HepG2 (cell line): ENCODE results near the gene RMRP. TPM values are rescaled to one million over a fixed set of nuclear protein-coding genes. Genes with fewer than 3 reads are reported as not detected.

Experiments
- ARHGAP35 ChIP-seq: sonication (generic); formaldehyde crosslinking; IDR thresholded peaks from 2 replicates; pipeline ENCODE4 v1.9.0; 2022; ENCODE audit warnings: mild to moderate bottlenecking, inconsistent platforms, moderate library complexity, missing genetic modification reagents, borderline replicate concordance
- BCL6 ChIP-seq: IDR thresholded peaks from 2 replicates; pipeline ENCODE4 v1.6.1; 2016; ENCODE audit warnings: missing genetic modification reagents, missing compliant biosample characterization
- FIP1L1 ChIP-seq: fragments of 200-400 bp; formaldehyde crosslinking; IDR thresholded peaks from 2 replicates; pipeline ENCODE4 v1.6.1; 2018; ENCODE audit warnings: low read depth, mild to moderate bottlenecking, low read length, moderate library complexity, borderline replicate concordance; ENCODE audit not compliant: insufficient read depth
- KIAA2018 ChIP-seq: sonication (generic); formaldehyde crosslinking; IDR thresholded peaks from 2 replicates; pipeline ENCODE4 v1.5.0; 2020; ENCODE audit warnings: mild to moderate bottlenecking, missing genetic modification reagents, borderline replicate concordance
- NFYC ChIP-seq: IDR thresholded peaks from 2 replicates; pipeline ENCODE4 v1.6.1; 2016; ENCODE audit warnings: missing genetic modification reagents, missing compliant biosample characterization
- NR2F2 ChIP-seq: IDR thresholded peaks from 2 replicates; pipeline ENCODE4 v1.6.1; 2012; ENCODE audit warnings: low read depth, inconsistent platforms, borderline replicate concordance
- PHB2 ChIP-seq: fragments of 450-650 bp; IDR thresholded peaks from 2 replicates; pipeline ENCODE4 v1.6.1; 2018; ENCODE audit not compliant: partially characterized antibody
- PRDM10 ChIP-seq: sonication (generic); formaldehyde crosslinking; IDR thresholded peaks from 2 replicates; pipeline ENCODE4 v1.4.0; 2020; ENCODE audit warnings: low read depth, missing genetic modification reagents
- RFX1 ChIP-seq: fragments of 450-650 bp; IDR thresholded peaks from 2 replicates; pipeline ENCODE4 v1.6.1; 2017
- ZBTB20 ChIP-seq: sonication (generic); formaldehyde crosslinking; IDR thresholded peaks from 2 replicates; pipeline ENCODE4 v1.8.1; 2023; ENCODE audit warnings: missing genetic modification reagents, low read depth, mild to moderate bottlenecking, borderline replicate concordance
- ZFP36L1 ChIP-seq: sonication (generic); formaldehyde crosslinking; IDR thresholded peaks from 2 replicates; pipeline ENCODE4 v1.8.0; 2022; ENCODE audit warnings: mild to moderate bottlenecking, missing genetic modification reagents, moderate library complexity
- ZNF253 ChIP-seq: sonication (generic); formaldehyde crosslinking; IDR thresholded peaks from 2 replicates; pipeline ENCODE4 v1.8.0; 2022; ENCODE audit warnings: mild to moderate bottlenecking, missing genetic modification reagents, borderline replicate concordance
- ZNF652 ChIP-seq: IDR thresholded peaks from 2 replicates; pipeline ENCODE4 v1.6.1; 2016; ENCODE audit warnings: low read depth, borderline replicate concordance
- ZNF878 ChIP-seq: sonication (generic); formaldehyde crosslinking; IDR thresholded peaks from 2 replicates; pipeline ENCODE4 v1.8.1; 2023; ENCODE audit warnings: mild to moderate bottlenecking, missing genetic modification reagents, moderate library complexity
- polyA plus RNA-seq, 8 experiments: library from polyadenylated mRNA; depleted of rRNA in 3 of 8; stranded (reverse) in 7 of 8; unstranded in 1 of 8; fragments of >200 nt; fragmentation: Illumina TruSeq in 4 of 8; extraction: Trizol in 4 of 8; gene quantifications; 2 replicates each; pipeline versions ENCODE4 v1.2.1 to v1.2.3, GENCODE V29; 2011 to 2016; ENCODE audit warnings: low read depth in 4 of 8, missing spikeins in 1 of 8, mixed read lengths in 1 of 8; ENCODE audit not compliant: insufficient read depth in 1 of 8
- total RNA-seq, 5 experiments: library from RNA; depleted of rRNA; stranded (reverse); fragments of >200 nt; fragmentation: Illumina TruSeq; extraction: Trizol; gene quantifications; 2 replicates each; pipeline ENCODE4 v1.2.3, GENCODE V29; 2016; ENCODE audit warnings: low read depth in 1 of 5

The RMRP gene
- total and polyA plus RNA-seq, 2 of the 13 experiments (the other 11 are each of a cell fraction or from before 2014, with no cell fraction given): 51.4 to 4,025 TPM

GRCh38 chr9:35664531-35665470 is 7.0 kb upstream of the RMRP start, which contains the start of gene ARHGEF39 (continued):
- 0 out of 2 replicates have a peak, but pooled peaks have one; percentile 48 for TF ChIP-seq ZBTB20 (CRISPR knock-in tag)
- TF ChIP-seq PHB2: no peak
- 0 out of 2 replicates have a peak, but pooled peaks have one; percentile 36 for TF ChIP-seq KIAA2018 (CRISPR knock-in tag)
- TF ChIP-seq ZNF253 (CRISPR knock-in tag): peak; percentile 94
- TF ChIP-seq PRDM10: 0 out of 2 replicates have a peak, but pooled peaks have one; percentile 59
- no peak for TF ChIP-seq RFX1
- TF ChIP-seq NR2F2: 0 out of 2 replicates have a peak, but pooled peaks have one; percentile 6
- TF ChIP-seq FIP1L1: no peak; the same call in 1 of the 2 replicates
- peak; percentile 97 for TF ChIP-seq ZNF878
- no peak for TF ChIP-seq ZNF652
- peak; percentile 61; the same call in 1 of the 2 replicates for TF ChIP-seq ARHGAP35 (CRISPR knock-in tag)
- TF ChIP-seq NFYC (CRISPR knock-in tag): 0 out of 2 replicates have a peak, but pooled peaks have one; percentile 19
- 0 out of 2 replicates have a peak, but pooled peaks have one; percentile 21 for TF ChIP-seq BCL6
- peak; percentile 93; the same call in 1 of the 2 replicates for TF ChIP-seq ZFP36L1 (CRISPR knock-in tag)
